GM19193 (cell line): ENCODE results near the gene OSBPL8.

Experiments used
- POLR2A ChIP-seq: IDR thresholded peaks from 4 replicates; pipeline ENCODE4 v1.6.1; 2011; ENCODE audit not compliant: insufficient read depth, insufficient read length; ENCODE audit errors: extremely low read depth

The OSBPL8 gene, protein sequence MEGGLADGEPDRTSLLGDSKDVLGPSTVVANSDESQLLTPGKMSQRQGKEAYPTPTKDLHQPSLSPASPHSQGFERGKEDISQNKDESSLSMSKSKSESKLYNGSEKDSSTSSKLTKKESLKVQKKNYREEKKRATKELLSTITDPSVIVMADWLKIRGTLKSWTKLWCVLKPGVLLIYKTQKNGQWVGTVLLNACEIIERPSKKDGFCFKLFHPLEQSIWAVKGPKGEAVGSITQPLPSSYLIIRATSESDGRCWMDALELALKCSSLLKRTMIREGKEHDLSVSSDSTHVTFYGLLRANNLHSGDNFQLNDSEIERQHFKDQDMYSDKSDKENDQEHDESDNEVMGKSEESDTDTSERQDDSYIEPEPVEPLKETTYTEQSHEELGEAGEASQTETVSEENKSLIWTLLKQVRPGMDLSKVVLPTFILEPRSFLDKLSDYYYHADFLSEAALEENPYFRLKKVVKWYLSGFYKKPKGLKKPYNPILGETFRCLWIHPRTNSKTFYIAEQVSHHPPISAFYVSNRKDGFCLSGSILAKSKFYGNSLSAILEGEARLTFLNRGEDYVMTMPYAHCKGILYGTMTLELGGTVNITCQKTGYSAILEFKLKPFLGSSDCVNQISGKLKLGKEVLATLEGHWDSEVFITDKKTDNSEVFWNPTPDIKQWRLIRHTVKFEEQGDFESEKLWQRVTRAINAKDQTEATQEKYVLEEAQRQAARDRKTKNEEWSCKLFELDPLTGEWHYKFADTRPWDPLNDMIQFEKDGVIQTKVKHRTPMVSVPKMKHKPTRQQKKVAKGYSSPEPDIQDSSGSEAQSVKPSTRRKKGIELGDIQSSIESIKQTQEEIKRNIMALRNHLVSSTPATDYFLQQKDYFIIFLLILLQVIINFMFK

GRCh38 chr12:76559400-76560085 is at the start of gene OSBPL8:
Gene OSBPL8, minus strand, starts transcription at chr12:76559771. Its CDS starts 72,220 bp downstream, at chr12:76487551.
- peak; percentile 98 for TF ChIP-seq POLR2A

- no peak for TF ChIP-seq POLR2A
These were observed 48.5 kb upstream of the OSBPL8 start for GRCh38 chr12:76608070-76608469.

- no peak for TF ChIP-seq POLR2A
These were observed 35.5 kb upstream of the OSBPL8 start for GRCh38 chr12:76595056-76595455.

- TF ChIP-seq POLR2A, result no peak
These were observed 31.9 kb upstream of the OSBPL8 start for GRCh38 chr12:76591476-76591875.

- no peak for TF ChIP-seq POLR2A
These were observed 30.6 kb upstream of the OSBPL8 start for GRCh38 chr12:76590131-76590530.

- TF ChIP-seq POLR2A, result no peak
These were observed 29.5 kb upstream of the OSBPL8 start for GRCh38 chr12:76588881-76589565.

DNA sequence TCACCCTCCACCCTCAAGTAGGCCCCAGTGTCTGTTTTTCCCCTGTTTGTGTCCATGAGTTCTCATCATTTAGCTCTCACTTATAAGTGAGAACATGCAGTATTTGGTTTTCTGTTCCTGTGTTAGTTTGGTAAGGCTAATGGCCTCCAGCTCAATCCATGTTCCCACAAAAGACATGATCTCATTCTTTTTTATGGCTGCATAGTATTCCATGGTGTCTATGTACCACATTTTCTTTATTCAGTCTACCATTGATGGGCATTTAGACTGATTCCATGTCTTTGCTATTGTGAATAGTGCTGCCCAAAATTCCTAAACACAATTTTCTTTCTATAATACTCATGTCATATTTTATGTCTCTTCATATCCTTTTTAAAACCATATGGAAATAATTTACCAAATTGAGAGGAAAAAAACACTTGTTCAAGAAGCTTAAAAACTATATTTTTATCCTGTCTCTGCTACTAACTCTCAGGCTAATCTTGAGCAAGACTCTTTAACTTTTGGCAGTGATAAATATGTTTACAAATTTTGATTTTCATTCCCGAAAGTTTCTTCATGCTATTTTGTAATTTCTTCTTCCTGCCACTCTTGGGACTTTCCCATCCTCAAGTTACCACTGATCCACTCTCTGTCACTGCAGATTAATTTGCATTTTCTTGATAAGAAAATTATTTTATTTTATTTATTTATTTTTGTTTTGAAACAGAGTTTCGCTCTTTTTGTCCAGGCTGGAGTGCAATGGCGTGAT is 28.0 kb upstream of the OSBPL8 start:
- TF ChIP-seq POLR2A, result no peak

DNA sequence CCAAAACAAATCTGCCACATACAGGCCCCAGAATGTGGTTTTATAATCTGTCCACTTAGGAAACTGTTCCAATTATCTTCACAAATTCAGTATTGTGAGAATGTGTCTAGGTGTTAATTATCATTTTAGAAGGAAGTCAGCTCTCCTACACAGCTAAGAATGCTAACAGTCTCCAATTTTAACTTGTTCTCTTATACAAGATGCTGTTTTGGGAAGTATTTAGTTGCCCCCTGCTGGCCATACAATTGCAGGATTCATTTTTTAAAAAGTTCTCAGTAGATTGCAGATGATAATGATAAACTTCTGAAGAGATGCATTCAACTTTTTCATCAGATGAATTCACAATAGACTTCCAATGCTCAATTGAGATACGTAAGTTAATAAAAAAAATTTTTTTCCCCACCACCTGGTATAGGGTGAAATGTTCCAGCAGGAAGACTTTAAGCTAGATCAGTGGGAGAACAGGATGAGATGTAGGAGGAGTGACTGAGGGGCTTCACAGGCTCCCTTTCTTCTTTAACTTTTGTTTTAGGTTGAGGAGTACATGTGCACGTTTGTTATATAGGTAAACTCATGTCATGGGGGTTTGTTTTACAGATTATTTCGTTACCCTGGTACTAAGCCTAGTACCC is 27.3 kb upstream of the OSBPL8 start:
- TF ChIP-seq POLR2A, result no peak

GRCh38 chr12:76583301-76583700 is 23.7 kb upstream of the OSBPL8 start:
- TF ChIP-seq POLR2A, result no peak

GRCh38 chr12:76573840-76574373 is 14.3 kb upstream of the OSBPL8 start:
- no peak for TF ChIP-seq POLR2A

DNA sequence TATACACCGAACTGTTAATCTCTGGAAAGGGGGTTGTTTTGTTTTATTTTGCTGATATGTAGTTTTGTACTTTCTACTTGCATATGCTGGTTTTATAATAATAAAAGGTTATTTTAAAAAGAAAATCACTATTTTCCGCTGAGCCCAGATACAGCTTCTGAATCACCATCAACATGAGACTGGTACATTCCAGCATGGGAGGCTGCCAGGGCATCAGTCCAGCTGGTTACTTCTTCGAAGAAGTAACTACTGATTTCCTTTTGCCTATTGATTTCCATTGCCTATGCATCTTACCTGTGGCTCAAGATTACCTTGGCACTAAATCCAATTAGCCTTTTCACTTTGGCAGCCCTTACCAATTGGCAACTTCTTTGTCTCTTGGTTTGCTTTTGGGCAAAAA is 11.7 kb upstream of the OSBPL8 start:
- TF ChIP-seq POLR2A, result no peak

- TF ChIP-seq POLR2A, result no peak
These were observed 10.4 kb upstream of the OSBPL8 start for GRCh38 chr12:76569685-76570604.

- no peak for TF ChIP-seq POLR2A
These were observed 9.4 kb upstream of the OSBPL8 start for GRCh38 chr12:76568888-76569551.
